ENCODE data around the gene CPVL.

The CPVL gene

DNA sequence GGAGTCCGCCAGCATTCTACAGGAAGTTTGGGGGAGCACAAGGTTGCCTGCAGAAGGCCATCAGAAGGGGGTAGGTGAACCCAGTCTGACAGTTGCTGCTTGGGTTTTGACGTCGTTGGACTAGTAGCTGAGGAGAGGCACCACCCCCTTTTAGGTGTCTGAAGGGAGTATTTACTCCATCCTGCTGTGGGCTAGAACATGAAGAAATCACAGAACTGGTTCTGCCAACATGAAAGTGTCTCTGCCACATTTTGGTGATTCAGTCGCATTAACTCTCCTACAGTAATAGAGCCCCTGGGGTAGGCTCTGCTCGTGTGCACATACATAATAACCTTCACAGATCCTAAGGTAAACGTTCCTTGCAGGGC, 187.4 kb downstream of the CPVL start:
- Histone ChIP-seq H3K79me1 (ENCODE audit: low read length) (peaks cover 27% of the 10 kb centered on the region), H3K4ac (ENCODE audit: low read depth, low read length) (peak overlapping the region; percentile 39), H3K4me1 (ENCODE audit: control insufficient read depth in 1 of 2, insufficient read depth in 2 of 2, low read length in 2 of 2) (peaks cover 21 to 27% of the 10 kb centered on the region in 2 experiments), H4K91ac (ENCODE audit: low read depth, low read length) (peak overlapping the region; percentile 39), H3K9ac (ENCODE audit: low read length) (no peak overlapping the region), H4K12ac (ENCODE audit: low read depth, low read length) (peak overlapping the region; percentile 51), H3K4me2 (ENCODE audit: low read length) (peak overlapping the region; percentile 92), H3K27me3 (ENCODE audit: insufficient read depth, low read length) (no peaks in the 10 kb centered on the region), H2BK12ac (ENCODE audit: low read length) (peak overlapping the region; percentile 79), H3K4me3 (ENCODE audit: low read depth, low read length) (peak overlapping the region; percentile 83), H2AFZ (ENCODE audit: insufficient read depth, low read length, poor library complexity) (peak overlapping the region; percentile 48), H2BK5ac (ENCODE audit: low read depth, low read length, poor library complexity) (peak overlapping the region; percentile 78), H3K18ac (ENCODE audit: low read length) (peak overlapping the region; percentile 84), H3K27ac (ENCODE audit: low read depth, low read length) (peak overlapping the region; percentile 76), H2BK120ac (ENCODE audit: insufficient read depth, low read length, poor library complexity) (peak overlapping the region; percentile 72), H3K36me3 (ENCODE audit: control insufficient read depth in 1 of 2, insufficient read depth in 2 of 2, low read length in 2 of 2) (no peaks in the 10 kb centered on the region), H3K23ac (ENCODE audit: low read length) (no peak overlapping the region), H4K8ac (ENCODE audit: low read depth, low read length) (peak overlapping the region; percentile 30), H3K14ac (ENCODE audit: low read length) (peak overlapping the region; percentile 49), H3K79me2 (ENCODE audit: control insufficient read depth, insufficient read depth, low read length, poor library complexity) (peaks cover 23% of the 10 kb centered on the region), H2AK5ac (ENCODE audit: low read length) (peak overlapping the region; percentile 44), H3K9me3 (ENCODE audit: insufficient read depth, low read depth, low read length) (peaks cover 5% of the 10 kb centered on the region)
- no CpG with 5 or more reads among the region's 6 CpGs for WGBS (ENCODE audit: extremely low coverage, insufficient coverage, insufficient read length)
- peak; percentile 24 to 59 for DNase-seq

DNA sequence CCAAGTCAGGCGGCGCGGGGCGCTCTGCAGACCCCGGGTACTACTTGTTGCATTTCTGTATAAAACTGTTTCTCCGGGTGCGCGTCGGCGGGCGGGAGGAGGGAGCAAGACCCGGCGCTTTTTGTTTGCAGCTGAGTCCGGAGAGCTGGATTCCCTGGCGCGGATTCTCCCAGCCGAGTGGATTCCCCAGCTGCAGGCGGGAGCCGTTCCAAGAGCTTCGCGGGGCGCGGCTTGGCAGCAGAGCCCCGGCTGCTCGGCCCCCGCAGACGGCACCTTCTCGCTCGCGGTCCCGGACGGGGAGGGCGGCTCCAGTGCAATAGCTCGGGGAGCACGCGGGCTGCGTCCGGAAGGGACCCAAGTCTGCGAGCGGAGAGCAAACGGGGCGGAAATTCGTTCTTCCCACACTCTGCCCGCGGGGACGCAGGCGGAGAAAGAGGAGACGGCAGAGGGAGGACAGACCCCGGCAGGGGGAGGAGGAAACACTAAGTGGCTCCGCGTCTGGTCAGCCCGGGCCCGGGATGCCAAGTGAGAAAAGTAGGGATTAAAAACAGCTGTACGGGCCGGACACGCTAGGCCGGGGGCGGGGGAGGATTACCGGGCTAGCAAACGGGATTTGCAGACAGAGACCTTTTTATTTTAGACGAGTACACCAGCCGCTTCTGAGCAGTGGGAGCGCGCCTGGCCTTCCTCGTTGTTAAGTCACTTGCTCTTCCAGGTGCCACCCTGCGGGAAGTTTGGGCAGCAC, 187.9 kb downstream of the CPVL start, which contains the start of gene TRIL:
TRIL (minus strand) TSS at position 96 of the 745 bp plus-strand sequence. CDS start 284 bp downstream, outside the sequence.
- peaks cover 27% of the 10 kb centered on the region for H3K79me1 ChIP-seq (ENCODE audit: low read length)

GRCh38 chr7:28957751-28958234, 188.5 kb downstream of the CPVL start:
- peak overlapping the region; percentile 63 for H3K18ac ChIP-seq (ENCODE audit: low read length)

More for the DNA sequence above, 187.9 kb downstream of the CPVL start, which contains the start of gene TRIL:
- Histone ChIP-seq H3K9ac (ENCODE audit: low read length) (peak within 1 kb of the TSS; percentile 30), H3K79me2 (ENCODE audit: control insufficient read depth, insufficient read depth, low read length, poor library complexity) (peaks cover 23% of the 10 kb centered on the region), H3K27me3 (ENCODE audit: insufficient read depth, low read length) (no peaks in the 10 kb centered on the region), H3K27ac (ENCODE audit: low read depth, low read length) (peak within 1 kb of the TSS; percentile 76), H3K14ac (ENCODE audit: low read length) (peak within 1 kb of the TSS; percentile 78), H3K23ac (ENCODE audit: low read length) (peak within 1 kb of the TSS; percentile 52), H4K91ac (ENCODE audit: low read depth, low read length) (peak within 1 kb of the TSS; percentile 92), H4K8ac (ENCODE audit: low read depth, low read length) (peak within 1 kb of the TSS; percentile 30), H3K4me2 (ENCODE audit: low read length) (peak within 1 kb of the TSS; percentile 92), H3K4me1 (ENCODE audit: control insufficient read depth in 1 of 2, insufficient read depth in 2 of 2, low read length in 2 of 2) (peaks cover 21 to 27% of the 10 kb centered on the region in 2 experiments), H3K9me3 (ENCODE audit: insufficient read depth, low read depth, low read length) (peaks cover 5% of the 10 kb centered on the region), H2AK5ac (ENCODE audit: low read length) (peak within 1 kb of the TSS; percentile 44), H2BK120ac (ENCODE audit: insufficient read depth, low read length, poor library complexity) (peak within 1 kb of the TSS; percentile 72), H4K12ac (ENCODE audit: low read depth, low read length) (peak within 1 kb of the TSS; percentile 67), H2BK12ac (ENCODE audit: low read length) (peak within 1 kb of the TSS; percentile 79), H3K36me3 (ENCODE audit: control insufficient read depth in 1 of 2, insufficient read depth in 2 of 2, low read length in 2 of 2) (no peaks in the 10 kb centered on the region), H3K4ac (ENCODE audit: low read depth, low read length) (peak within 1 kb of the TSS; percentile 61), H2AFZ (ENCODE audit: insufficient read depth, low read length, poor library complexity) (peak within 1 kb of the TSS; percentile 48), H3K4me3 (ENCODE audit: low read depth, low read length) (peak within 1 kb of the TSS; percentile 83), H2BK5ac (ENCODE audit: low read depth, low read length, poor library complexity) (peak within 1 kb of the TSS; percentile 78), H3K18ac (ENCODE audit: low read length) (peak within 1 kb of the TSS; percentile 84)
- no CpG with 5 or more reads among the region's 66 CpGs for WGBS (ENCODE audit: extremely low coverage, insufficient coverage, insufficient read length)
- DNase-seq: peak in 1 of 2 donors; percentile 49

DNA sequence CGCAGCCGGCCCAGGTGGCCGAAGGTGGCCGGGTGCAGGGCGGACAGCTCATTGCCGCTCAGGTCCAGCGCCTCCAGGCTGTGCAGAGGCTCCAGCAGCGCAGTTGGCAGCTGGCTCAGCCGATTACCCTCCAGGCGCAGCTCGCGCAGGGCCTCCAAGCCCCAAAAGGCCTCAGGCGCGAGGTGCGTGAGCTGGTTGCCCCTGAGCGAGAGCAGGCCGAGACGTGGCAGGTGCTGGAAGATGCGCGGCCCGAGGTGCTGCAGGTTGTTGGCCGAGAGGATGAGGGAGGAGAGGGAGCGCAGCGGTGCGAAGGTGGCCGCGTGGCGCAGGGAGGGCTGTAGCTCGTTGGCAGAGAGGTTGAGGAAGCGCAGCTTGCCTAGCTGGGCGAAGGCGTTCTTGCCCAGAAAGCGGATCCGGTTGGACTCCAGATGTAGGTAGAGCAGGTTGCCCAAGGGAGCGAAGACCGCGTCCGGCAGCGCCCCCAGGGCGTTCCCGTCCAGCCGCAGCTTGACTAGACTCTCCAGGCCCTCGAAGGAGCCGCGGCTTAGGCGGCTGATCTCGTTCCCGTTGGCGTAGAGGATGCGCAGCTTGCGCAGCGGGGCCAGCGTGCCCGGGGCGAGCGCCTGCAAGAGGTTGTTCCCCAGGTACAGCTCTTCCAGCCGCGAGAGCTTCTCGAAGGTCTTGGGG, 189.1 kb downstream of the CPVL start:
- peak overlapping the region; percentile 52 for H3K23ac ChIP-seq (ENCODE audit: low read length)
- no CpG with 5 or more reads among the region's 59 CpGs for WGBS (ENCODE audit: extremely low coverage, insufficient coverage, insufficient read length)
- peak overlapping the region; percentile 13 for H2AFZ ChIP-seq (ENCODE audit: insufficient read depth, low read length, poor library complexity)
- H3K36me3 ChIP-seq (ENCODE audit: control insufficient read depth in 1 of 2, insufficient read depth in 2 of 2, low read length in 2 of 2): no peaks in the 10 kb centered on the region
- peak overlapping the region; percentile 45 for H2BK120ac ChIP-seq (ENCODE audit: insufficient read depth, low read length, poor library complexity)
- peaks cover 23 to 28% of the 10 kb centered on the region in 2 experiments for H3K4me1 ChIP-seq (ENCODE audit: control insufficient read depth in 1 of 2, insufficient read depth in 2 of 2, low read length in 2 of 2)
- H2BK12ac ChIP-seq (ENCODE audit: low read length): peak overlapping the region; percentile 21
- peak overlapping the region; percentile 27 for H4K12ac ChIP-seq (ENCODE audit: low read depth, low read length)
- H2AK5ac ChIP-seq (ENCODE audit: low read length): peak overlapping the region; percentile 22
- H3K27me3 ChIP-seq (ENCODE audit: insufficient read depth, low read length): no peaks in the 10 kb centered on the region
- peak overlapping the region; percentile 30 for H4K8ac ChIP-seq (ENCODE audit: low read depth, low read length)
- peaks cover 27% of the 10 kb centered on the region for H3K79me1 ChIP-seq (ENCODE audit: low read length)
- no peak for DNase-seq
- peak overlapping the region; percentile 11 for H3K9ac ChIP-seq (ENCODE audit: low read length)
- H3K4me2 ChIP-seq (ENCODE audit: low read length): peak overlapping the region; percentile 92
- H4K91ac ChIP-seq (ENCODE audit: low read depth, low read length): peak overlapping the region; percentile 92
- peak overlapping the region; percentile 78 for H3K14ac ChIP-seq (ENCODE audit: low read length)
- peak overlapping the region; percentile 83 for H3K4me3 ChIP-seq (ENCODE audit: low read depth, low read length)
- H3K79me2 ChIP-seq (ENCODE audit: control insufficient read depth, insufficient read depth, low read length, poor library complexity): peaks cover 23% of the 10 kb centered on the region
- H3K9me3 ChIP-seq (ENCODE audit: insufficient read depth, low read depth, low read length): peaks cover 5% of the 10 kb centered on the region
- peak overlapping the region; percentile 76 for H3K27ac ChIP-seq (ENCODE audit: low read depth, low read length)
- H3K18ac ChIP-seq (ENCODE audit: low read length): peak overlapping the region; percentile 63
- H2BK5ac ChIP-seq (ENCODE audit: low read depth, low read length, poor library complexity): peak overlapping the region; percentile 3
- peak overlapping the region; percentile 58 for H3K4ac ChIP-seq (ENCODE audit: low read depth, low read length)

More at GRCh38 chr7:28957751-28958234, 188.5 kb downstream of the CPVL start:
- Histone ChIP-seq H3K79me2 (ENCODE audit: control insufficient read depth, insufficient read depth, low read length, poor library complexity) (peaks cover 23% of the 10 kb centered on the region), H3K4me1 (ENCODE audit: control insufficient read depth in 1 of 2, insufficient read depth in 2 of 2, low read length in 2 of 2) (peaks cover 23 to 28% of the 10 kb centered on the region in 2 experiments), H3K23ac (ENCODE audit: low read length) (no peak overlapping the region), H3K4me3 (ENCODE audit: low read depth, low read length) (peak overlapping the region; percentile 83), H3K27ac (ENCODE audit: low read depth, low read length) (peak overlapping the region; percentile 76), H2AFZ (ENCODE audit: insufficient read depth, low read length, poor library complexity) (peak overlapping the region; percentile 30), H3K9ac (ENCODE audit: low read length) (peak overlapping the region; percentile 30), H4K8ac (ENCODE audit: low read depth, low read length) (peak overlapping the region; percentile 30), H3K4ac (ENCODE audit: low read depth, low read length) (peak overlapping the region; percentile 61), H4K12ac (ENCODE audit: low read depth, low read length) (peak overlapping the region; percentile 22), H4K91ac (ENCODE audit: low read depth, low read length) (peak overlapping the region; percentile 92), H3K27me3 (ENCODE audit: insufficient read depth, low read length) (no peaks in the 10 kb centered on the region), H3K36me3 (ENCODE audit: control insufficient read depth in 1 of 2, insufficient read depth in 2 of 2, low read length in 2 of 2) (no peaks in the 10 kb centered on the region), H2BK120ac (ENCODE audit: insufficient read depth, low read length, poor library complexity) (peak overlapping the region; percentile 72), H2BK5ac (ENCODE audit: low read depth, low read length, poor library complexity) (peak overlapping the region; percentile 78), H3K79me1 (ENCODE audit: low read length) (peaks cover 27% of the 10 kb centered on the region), H2BK12ac (ENCODE audit: low read length) (peak overlapping the region; percentile 19), H3K4me2 (ENCODE audit: low read length) (peak overlapping the region; percentile 92), H3K9me3 (ENCODE audit: insufficient read depth, low read depth, low read length) (peaks cover 5% of the 10 kb centered on the region), H3K14ac (ENCODE audit: low read length) (peak overlapping the region; percentile 78), H2AK5ac (ENCODE audit: low read length) (peak overlapping the region; percentile 6)
- WGBS (ENCODE audit: extremely low coverage, insufficient coverage, insufficient read length): no CpG with 5 or more reads among the region's 47 CpGs
- DNase-seq: peak; percentile 26 to 58
